Measurements from ENCODE around the gene NAALADL2. TPM values are rescaled to one million over a fixed set of nuclear protein-coding genes. Genes with fewer than 3 reads are reported as not detected.

The NAALADL2 gene
- total and polyA plus RNA-seq, 2 of the 13 experiments (the other 11 are each of a cell fraction or from before 2014, with no cell fraction given), result 0.08 TPM; not detected in 1

DNA sequence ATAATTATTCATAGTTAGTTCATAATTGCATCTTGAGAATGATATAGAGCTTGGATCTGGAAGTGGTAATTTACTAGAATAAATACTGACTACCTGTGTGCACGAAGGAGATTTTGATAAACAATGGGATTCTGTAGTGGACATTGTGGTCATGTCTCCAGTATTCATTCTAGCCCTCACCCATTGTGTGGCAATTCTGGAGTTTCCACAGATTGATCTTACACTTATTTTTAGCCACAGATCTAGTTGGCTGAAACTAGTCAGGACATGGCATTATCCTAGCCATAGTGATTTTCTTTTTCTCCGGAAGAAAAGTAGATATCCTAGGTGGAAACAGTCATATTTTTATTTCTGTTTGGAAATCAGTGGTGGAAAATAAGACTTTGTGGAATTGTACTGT is 833.1 kb downstream of the NAALADL2 start:
- in situ Hi-C loops (cut with HindIII; ENCODE audit: extremely low pct_ligation_motif_present, low pct_unique_long_range_greater_than_20kb), result no loop called here
- intact Hi-C loops (cut with micrococcal nuclease; ENCODE audit: unreplicated experiment), result no loop called here
- ATAC-seq (no peak), DNase-seq (ENCODE audit: low spot score) (no peak), FAIRE-seq (no peak)
- no peak overlapping the region for H2AFZ ChIP-seq (ENCODE audit: low read length)
- no peak overlapping the region for H3K4me2 ChIP-seq (ENCODE audit: low read depth, low read length)
- H3K9me3 ChIP-seq (ENCODE audit: low read length), result peaks cover 17% of the 10 kb centered on the region
- ChIA-PET POLR2A (no interaction called here), CTCF (ENCODE audit: low intra/inter-chr PET ratio, low total read pairs) (no interaction called here)
- H3K4me1 ChIP-seq (ENCODE audit: insufficient read depth, low read length), result no peaks in the 10 kb centered on the region
- WGBS (ENCODE audit: low lambda C conversion rate), result 54% methylated on average over 2 of the region's 2 CpGs
- H3K27me3 ChIP-seq (ENCODE audit: control insufficient read depth in 1 of 2, insufficient read depth in 2 of 2, low read length in 2 of 2), result no peaks in the 10 kb centered on the region
- BruUV-seq (replicated peaks), result no TSS peak
- H3K36me3 ChIP-seq (replicated peaks in 1 of 2; ENCODE audit: control insufficient read depth in 1 of 2, insufficient read depth in 2 of 2, low read length in 2 of 2), result no peaks in the 10 kb centered on the region
- no peaks in the 10 kb centered on the region for H3K79me2 ChIP-seq (ENCODE audit: insufficient read depth, low read length)
- TF ChIP-seq PHF5A (CRISPR knock-in tag; IDR thresholded peaks at IDR 0.05; ENCODE audit: low read depth, unreplicated experiment) (no peak), RFX3 (CRISPR knock-in tag; IDR thresholded peaks at IDR 0.05) (no peak), ARNT (IDR thresholded peaks at IDR 0.05) (no peak), HNRNPL (IDR thresholded peaks at IDR 0.05; ENCODE audit: low read depth, low read length) (no peak), MED8 (CRISPR knock-in tag; IDR thresholded peaks at IDR 0.05; ENCODE audit: insufficient replicate concordance) (no peak), CREM (IDR thresholded peaks at IDR 0.05) (no peak), CREM (CRISPR knock-in tag; IDR thresholded peaks at IDR 0.05) (no peak), CEBPZ (IDR thresholded peaks at IDR 0.05; ENCODE audit: low read length) (no peak), RARG (CRISPR knock-in tag; IDR thresholded peaks at IDR 0.05; ENCODE audit: low read depth) (no peak), SAP130 (CRISPR knock-in tag; IDR thresholded peaks at IDR 0.05; ENCODE audit: low read depth) (no peak)
- TF ChIP-seq, protein P1, sequence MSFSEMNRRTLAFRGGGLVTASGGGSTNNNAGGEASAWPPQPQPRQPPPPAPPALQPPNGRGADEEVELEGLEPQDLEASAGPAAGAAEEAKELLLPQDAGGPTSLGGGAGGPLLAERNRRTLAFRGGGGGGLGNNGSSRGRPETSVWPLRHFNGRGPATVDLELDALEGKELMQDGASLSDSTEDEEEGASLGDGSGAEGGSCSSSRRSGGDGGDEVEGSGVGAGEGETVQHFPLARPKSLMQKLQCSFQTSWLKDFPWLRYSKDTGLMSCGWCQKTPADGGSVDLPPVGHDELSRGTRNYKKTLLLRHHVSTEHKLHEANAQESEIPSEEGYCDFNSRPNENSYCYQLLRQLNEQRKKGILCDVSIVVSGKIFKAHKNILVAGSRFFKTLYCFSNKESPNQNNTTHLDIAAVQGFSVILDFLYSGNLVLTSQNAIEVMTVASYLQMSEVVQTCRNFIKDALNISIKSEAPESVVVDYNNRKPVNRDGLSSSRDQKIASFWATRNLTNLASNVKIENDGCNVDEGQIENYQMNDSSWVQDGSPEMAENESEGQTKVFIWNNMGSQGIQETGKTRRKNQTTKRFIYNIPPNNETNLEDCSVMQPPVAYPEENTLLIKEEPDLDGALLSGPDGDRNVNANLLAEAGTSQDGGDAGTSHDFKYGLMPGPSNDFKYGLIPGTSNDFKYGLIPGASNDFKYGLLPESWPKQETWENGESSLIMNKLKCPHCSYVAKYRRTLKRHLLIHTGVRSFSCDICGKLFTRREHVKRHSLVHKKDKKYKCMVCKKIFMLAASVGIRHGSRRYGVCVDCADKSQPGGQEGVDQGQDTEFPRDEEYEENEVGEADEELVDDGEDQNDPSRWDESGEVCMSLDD (CRISPR knock-in tag; IDR thresholded peaks at IDR 0.05; ENCODE audit: borderline replicate concordance), result no peak
- TF ChIP-seq, protein P2, sequence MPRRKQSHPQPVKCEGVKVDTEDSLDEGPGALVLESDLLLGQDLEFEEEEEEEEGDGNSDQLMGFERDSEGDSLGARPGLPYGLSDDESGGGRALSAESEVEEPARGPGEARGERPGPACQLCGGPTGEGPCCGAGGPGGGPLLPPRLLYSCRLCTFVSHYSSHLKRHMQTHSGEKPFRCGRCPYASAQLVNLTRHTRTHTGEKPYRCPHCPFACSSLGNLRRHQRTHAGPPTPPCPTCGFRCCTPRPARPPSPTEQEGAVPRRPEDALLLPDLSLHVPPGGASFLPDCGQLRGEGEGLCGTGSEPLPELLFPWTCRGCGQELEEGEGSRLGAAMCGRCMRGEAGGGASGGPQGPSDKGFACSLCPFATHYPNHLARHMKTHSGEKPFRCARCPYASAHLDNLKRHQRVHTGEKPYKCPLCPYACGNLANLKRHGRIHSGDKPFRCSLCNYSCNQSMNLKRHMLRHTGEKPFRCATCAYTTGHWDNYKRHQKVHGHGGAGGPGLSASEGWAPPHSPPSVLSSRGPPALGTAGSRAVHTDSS (CRISPR knock-in tag; conservative IDR thresholded peaks at IDR 0.05), result no peak
- TF ChIP-seq, protein P3, sequence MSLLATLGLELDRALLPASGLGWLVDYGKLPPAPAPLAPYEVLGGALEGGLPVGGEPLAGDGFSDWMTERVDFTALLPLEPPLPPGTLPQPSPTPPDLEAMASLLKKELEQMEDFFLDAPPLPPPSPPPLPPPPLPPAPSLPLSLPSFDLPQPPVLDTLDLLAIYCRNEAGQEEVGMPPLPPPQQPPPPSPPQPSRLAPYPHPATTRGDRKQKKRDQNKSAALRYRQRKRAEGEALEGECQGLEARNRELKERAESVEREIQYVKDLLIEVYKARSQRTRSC (CRISPR knock-in tag; IDR thresholded peaks at IDR 0.05; ENCODE audit: low read depth), result no peak
- H3K27ac ChIP-seq (ENCODE audit: extremely low read length, insufficient read depth, low read length), result no peak overlapping the region
- no peak overlapping the region for H3K4me3 ChIP-seq (replicated peaks in 1 of 3; ENCODE audit: insufficient read depth in 1 of 3, low read depth in 2 of 3, low read length in 3 of 3)
- no peak overlapping the region for H3K9ac ChIP-seq (ENCODE audit: insufficient read depth, low read depth, low read length)
- H4K20me1 ChIP-seq (ENCODE audit: insufficient read depth, low read length), result no peaks in the 10 kb centered on the region
